IPS DF 4.7 (cell line): ENCODE results near the gene IRF7.

ENCODE experiments used
- DNase-seq: peaks from one replicate; pipeline ENCODE4 v3.0.0-alpha.2; 2013; ENCODE audit warnings: low spot score; ENCODE audit errors: extremely low read depth

The IRF7 gene

DNA sequence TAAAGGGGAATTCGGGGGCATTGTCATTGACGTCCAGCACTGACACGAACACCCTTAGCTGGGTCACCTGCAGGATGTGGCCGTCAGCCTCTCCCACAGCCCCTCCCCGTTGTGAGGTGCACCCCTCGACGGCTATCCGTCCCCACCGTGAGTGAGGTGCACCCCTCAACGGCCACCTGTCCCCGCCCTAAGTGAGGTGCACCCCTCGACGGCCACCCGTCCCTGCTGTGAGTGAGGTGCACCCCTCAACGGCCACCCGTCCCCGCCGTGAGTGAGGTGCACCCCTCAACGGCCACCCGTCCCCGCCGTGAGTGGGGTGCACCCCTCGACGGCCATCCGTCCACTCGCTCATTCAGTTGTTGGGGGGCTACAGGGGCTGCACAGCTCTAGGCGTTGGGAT lies 6.1 kb upstream of the IRF7 start:
- no peak for DNase-seq

- no peak for DNase-seq
These were observed 5.4 kb upstream of the IRF7 start for GRCh38 chr11:620935-621814.

- DNase-seq = no peak
These were observed 4.5 kb upstream of the IRF7 start for GRCh38 chr11:620201-620600.

DNA sequence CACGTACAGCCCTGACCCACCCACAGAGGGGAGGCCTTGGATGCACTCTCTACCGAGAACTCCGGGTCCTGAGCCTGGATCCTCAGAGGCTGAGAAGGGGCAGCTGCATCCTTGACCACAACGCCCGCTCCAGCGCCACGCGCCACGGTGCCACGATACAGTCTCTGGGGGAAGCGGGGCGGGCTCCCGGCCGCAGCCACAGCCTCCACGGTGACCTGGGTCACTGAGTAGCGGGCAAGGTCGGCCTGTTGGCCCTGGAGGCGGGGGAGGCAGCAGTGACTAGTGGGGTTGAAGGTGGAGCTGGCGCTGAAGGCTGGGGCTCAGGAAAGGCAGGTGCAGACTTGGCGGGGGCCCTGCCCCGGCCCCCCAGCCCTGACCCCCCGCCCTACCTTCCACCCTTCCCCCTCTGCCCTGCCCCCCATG lies 3.9 kb upstream of the IRF7 start:
- DNase-seq = no peak

DNA sequence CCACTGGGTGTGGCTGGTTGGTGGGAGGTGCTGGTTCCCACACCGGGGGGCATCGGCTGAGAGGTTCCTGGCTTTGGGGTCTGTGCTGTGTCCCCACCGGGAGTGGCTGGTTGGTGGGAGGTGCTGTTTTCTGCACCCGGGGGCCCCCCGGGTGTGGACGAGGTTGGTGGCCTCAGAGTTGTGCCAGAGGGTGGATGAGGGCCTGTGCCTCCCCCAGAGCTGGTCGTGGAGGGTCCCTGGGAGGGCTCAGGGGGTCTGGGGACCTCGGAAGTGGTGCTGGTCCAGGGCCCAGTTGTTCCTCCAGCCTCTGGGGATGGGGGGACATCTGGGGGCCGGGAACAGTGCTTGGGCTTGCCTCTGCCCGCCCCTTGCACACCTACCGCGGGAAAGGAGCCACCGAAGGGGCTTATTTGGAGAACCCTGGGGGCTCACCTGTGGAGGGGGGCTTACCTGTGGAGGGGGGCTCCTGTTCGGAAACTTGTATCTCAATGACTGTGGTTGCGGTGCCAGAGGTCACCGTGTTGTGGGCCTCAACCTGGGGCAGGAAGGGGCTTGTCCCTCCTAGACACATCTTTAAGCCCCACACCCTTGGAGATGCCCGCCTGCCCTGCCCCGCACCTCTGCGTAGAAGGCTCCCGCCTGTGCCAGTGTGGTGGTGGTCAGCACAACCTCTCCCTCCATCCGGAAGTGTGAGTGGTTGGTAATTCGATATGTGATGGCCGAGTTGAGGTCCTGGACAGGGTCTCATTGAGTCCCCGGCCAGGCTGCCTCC lies 3.3 kb upstream of the IRF7 start:
- DNase-seq = no peak

- DNase-seq = no peak
These were observed 2.3 kb upstream of the IRF7 start for GRCh38 chr11:617912-618682.

- DNase-seq = no peak
These were observed 1.6 kb upstream of the IRF7 start for GRCh38 chr11:617199-617911.

DNA sequence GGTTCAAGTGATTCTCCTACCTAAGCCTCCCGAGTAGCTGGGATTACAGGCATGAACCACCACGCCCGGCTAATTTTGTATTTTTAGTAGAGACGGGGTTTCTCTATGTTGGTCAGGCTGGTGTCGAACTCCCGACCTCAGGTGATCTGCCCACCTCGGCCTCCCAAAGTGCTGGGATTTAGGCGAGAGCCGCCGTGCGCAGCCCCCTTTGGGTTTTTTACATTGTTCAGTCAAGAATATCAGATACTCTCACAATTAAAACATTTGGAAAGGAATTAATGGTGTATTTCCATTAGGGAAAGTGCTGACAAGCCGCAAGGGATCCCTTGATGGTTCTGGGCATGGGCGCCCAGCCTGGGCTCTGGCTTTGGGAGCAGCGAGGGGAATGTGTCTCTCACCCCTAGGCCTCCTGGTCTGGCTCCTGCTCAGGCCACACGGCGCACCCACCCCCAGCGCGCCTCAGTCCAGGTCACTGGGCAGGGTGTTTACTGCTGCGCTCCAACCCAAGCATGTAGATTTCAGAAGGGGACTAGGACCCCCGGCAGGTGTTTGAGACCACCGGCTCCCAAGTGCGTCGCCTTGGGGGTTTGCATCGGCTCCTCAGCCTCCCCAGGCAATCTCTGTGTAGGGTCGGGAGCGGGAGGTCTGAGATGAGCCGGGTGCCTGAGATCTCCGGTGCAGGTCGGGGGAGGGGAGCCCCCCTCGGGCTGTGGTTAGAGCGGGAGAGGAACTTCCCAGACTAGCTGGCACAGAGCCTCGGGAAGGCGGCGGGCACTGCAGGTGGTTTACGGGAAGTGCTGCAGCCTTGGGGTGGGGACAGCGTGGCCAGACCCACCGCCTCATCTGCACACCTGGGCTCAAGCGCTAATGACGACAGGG lies 809 bp upstream of the IRF7 start:
- no peak for DNase-seq

- DNase-seq = no peak
These were observed 887 bp downstream of the IRF7 start for GRCh38 chr11:614623-615503.

DNA sequence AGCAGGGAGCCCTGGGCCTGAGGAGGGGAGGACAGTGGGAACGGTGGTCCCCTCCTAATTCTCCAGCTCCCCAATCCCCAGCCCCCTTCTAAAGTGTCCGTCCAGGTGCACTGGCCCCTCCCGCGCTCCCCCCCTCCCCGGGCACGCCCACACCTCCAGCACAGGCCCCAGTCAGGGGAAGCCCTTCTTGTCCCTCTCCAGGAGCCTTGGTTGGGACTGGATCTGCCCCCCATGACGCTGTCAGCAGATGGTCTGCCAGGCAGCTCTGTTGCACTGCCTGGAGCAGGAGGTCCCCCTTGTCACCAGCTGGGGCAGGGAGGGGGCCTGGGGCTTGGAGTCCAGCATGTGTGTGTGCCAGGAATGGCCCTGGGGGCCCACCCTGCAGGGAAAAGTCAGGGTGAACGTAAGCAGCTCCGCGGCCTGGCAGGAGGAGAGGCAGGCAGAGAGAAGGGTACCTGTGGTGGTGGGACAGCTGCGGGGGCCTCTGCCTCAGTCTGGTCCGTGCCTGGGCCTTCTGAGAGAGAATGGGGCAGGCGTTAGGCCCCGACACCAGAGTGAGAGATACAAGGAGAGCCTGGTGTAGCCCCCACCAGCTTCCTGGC lies 1.6 kb downstream of the IRF7 start:
- DNase-seq = no peak

GRCh38 chr11:613369-613968 lies 2.3 kb downstream of the IRF7 start:
- DNase-seq = no peak

- DNase-seq = no peak
These were observed 2.8 kb downstream of the IRF7 start for GRCh38 chr11:612961-613300.

DNA sequence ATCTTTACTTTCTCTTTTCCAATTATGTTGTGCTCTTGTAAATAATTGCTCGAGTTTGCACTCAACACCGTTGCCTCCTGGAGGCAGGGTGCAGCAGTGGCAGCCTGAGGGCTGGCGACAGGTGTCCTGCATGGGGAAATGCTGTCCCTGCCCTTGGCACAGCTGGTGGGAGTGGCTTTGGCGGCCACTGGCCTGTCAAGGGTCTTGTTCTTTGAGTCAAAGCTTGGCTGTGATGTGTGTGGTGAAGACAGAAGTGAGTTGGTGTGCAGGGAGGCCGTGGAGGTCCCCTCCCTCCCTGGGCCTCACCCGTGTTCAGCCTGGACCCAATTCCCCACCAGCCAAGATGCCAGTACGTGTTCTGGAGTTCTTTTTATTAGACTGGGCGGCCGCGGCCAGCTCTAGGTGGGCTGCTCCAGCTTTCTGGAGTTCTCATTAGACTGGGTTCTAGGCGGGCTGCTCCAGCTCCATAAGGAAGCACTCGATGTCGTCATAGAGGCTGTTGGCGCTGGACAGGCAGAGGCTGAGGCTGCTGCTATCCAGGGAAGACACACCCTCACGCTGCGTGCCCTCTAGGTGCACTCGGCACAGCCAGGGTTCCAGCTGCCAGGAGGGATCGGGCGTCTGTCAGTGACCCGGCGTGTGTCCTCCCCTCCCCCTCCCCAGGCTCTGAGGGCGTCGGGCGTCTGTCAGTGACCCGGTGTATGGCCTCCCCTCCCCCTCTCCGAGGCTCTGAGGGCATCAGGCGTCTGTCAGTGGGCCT lies 3.4 kb downstream of the IRF7 start:
- no peak for DNase-seq

DNA sequence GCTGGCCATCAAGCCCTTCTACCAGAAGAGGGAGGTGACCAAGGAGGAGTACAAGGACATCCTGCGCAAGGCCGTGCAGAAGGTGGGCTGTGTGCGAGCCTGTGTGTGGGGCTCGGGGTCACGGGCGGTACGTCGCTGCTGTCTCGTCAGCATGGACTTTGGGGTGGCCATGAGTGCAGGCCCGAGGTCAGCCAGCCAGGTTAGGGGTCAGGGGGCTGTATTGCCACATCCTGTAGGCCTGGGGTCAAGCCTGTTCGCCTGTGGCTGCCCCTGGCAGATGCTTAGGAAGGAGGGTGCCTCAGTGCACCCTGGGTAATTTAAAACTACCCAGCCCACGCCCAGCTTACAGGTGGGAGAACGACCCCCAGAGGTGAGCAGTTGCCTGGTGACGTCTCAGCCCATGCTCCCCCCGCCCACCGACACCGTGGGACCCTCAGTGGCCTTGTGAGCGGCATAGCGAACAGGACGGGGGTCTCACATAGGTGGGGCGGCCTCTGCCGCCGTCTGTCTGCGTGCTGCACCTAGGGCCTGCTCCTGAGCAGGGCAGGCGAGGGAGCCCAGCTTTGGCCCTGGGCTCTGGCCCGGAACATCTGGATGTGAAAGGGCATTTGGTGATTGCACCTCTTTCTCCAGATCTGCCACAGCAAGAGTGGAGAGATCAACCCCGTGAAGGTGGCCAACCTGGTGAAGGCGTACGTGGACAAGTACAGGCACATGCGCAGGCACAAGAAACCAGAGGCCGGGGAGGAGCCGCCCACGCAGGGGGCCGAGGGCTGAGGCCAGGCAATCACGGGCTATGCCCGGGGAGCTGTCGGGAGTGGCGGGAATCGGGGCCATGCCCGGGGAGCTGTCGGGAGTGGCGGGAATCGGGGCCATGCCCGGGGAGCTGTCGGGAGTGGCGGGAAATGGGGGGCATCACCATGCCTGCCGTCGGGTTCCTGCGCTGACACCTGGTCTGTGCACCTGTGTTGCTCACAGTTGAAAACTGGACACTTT lies 4.5 kb downstream of the IRF7 start:
- no peak for DNase-seq

DNA sequence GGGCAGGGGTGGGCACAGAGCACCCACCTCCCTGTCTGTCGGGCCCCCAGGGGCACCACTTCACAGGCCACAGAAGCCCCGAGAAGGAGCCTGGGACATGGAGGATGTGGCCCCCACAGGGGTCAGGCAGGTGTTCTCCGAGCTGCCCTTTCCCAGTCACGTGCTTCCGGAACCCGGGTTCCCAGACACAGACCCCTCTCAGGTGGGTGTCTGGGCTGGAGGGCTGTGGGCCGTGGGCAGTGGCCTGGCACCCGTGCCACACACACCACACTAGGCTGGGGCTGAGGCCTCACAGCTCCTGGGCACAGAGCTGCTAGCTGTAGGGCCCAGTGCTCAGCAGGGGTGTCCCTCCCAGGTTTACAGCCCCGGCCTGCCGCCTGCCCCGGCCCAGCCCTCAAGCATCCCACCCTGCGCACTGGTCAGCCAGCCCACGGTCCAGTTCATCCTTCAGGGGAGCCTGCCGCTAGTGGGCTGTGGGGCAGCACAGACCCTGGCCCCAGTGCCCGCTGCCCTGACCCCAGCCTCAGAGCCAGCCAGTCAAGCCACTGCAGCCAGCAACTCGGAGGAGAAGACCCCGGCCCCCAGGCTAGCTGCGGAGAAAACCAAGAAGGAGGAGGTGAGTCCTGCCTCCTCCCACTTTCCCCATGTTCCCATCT lies 5.5 kb downstream of the IRF7 start:
- DNase-seq = no peak

DNA sequence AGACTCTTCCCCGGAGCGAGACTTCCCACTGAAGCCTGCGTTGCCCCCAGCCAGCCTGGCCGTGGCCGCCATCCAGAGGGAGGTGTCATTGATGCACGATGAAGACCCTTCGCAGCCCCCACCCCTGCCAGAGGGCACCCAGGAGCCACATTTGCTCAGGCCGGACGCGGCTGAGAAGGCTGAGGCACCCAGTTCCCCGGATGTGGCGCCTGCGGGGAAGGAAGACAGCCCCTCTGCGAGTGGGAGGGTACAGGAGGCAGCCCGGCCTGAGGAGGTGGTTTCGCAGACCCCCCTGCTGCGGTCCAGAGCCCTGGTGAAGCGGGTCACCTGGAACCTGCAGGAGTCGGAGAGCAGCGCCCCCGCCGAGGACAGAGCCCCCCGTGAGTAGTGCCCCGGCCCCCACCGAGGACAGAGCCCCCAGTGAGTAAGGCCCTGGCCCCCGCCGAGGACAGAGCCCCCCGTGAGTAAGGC lies 6.4 kb downstream of the IRF7 start:
- DNase-seq = no peak
